CD4-positive, alpha-beta memory T cell (primary cell): ENCODE measurements around the gene ATG4B. TPM values are rescaled to one million over a fixed set of nuclear protein-coding genes. Genes with fewer than 3 reads are reported as not detected.

Source experiments
- CTCF ChIA-PET: fragments of 350-600 bp; sonication (Branson Sonifier 250); formaldehyde crosslinking; loops from one replicate; lab custom pipeline; 2021; ENCODE audit warnings: inconsistent platforms; ENCODE audit not compliant: partially characterized antibody; lab: Charles Lee
- POLR2A ChIA-PET: fragments of 350-600 bp; sonication (Branson Sonifier 250); formaldehyde crosslinking; loops from one replicate; lab custom pipeline; 2021; ENCODE audit not compliant: partially characterized antibody; lab: Charles Lee
- DNase-seq, 5 donors: peaks; one replicate each; pipeline versions ENCODE4 v3.0.0 to v3.0.0-alpha.2; 2020 to 2022; ENCODE audit warnings: mixed read lengths in 1 of 5
- H3K27ac ChIP-seq: one replicate; pipeline ENCODE4 v1.7.0; 2013; ENCODE audit warnings: low read depth, low read length
- H3K27me3 ChIP-seq: 2 replicates; pipeline ENCODE4 v1.7.0; 2013; ENCODE audit warnings: mild to moderate bottlenecking, low read length, moderate library complexity; ENCODE audit not compliant: insufficient read depth
- H3K36me3 ChIP-seq: 2 replicates; pipeline ENCODE4 v1.7.0; 2013; ENCODE audit warnings: mild to moderate bottlenecking, low read length, moderate library complexity; ENCODE audit not compliant: insufficient read depth
- H3K4me1 ChIP-seq: 2 replicates; pipeline ENCODE4 v1.7.0; 2013; ENCODE audit warnings: mild to moderate bottlenecking, low read length, moderate library complexity; ENCODE audit not compliant: insufficient read depth
- H3K4me3 ChIP-seq, 2 donors: one replicate each; pipeline ENCODE4 v1.7.0; 2013; ENCODE audit warnings: low read length in 2 of 2, mild to moderate bottlenecking in 1 of 2
- H3K9me3 ChIP-seq, 2 donors: one replicate each; pipeline ENCODE4 v1.7.0; 2013; ENCODE audit warnings: low read length in 2 of 2, control low read depth in 1 of 2; ENCODE audit not compliant: control insufficient read depth in 1 of 2
- H3K27ac Mint-ChIP-seq, 7 donors: one replicate each; pipeline ENCODE4 v1.8.0; 2020 to 2021; ENCODE audit warnings: mixed read lengths in 7 of 7, mild to moderate bottlenecking in 6 of 7, inconsistent platforms in 3 of 7, moderate library complexity in 3 of 7
- H3K27me3 Mint-ChIP-seq, 2 donors: one replicate each; pipeline ENCODE4 v1.8.0; 2020 to 2021; ENCODE audit warnings: mixed read lengths in 2 of 2
- H3K36me3 Mint-ChIP-seq, 2 donors: one replicate each; pipeline ENCODE4 v1.8.0; 2020 to 2021; ENCODE audit warnings: mixed read lengths in 2 of 2, inconsistent platforms in 1 of 2, mild to moderate bottlenecking in 1 of 2
- H3K4me1 Mint-ChIP-seq, 4 donors: one replicate each; pipeline ENCODE4 v1.8.0; 2020 to 2021; ENCODE audit warnings: mixed read lengths in 4 of 4, mild to moderate bottlenecking in 1 of 4
- H3K4me3 Mint-ChIP-seq, 8 donors: one replicate each; pipeline ENCODE4 v1.8.0; 2020 to 2021; ENCODE audit warnings: mixed read lengths in 8 of 8, mild to moderate bottlenecking in 7 of 8, moderate library complexity in 6 of 8, inconsistent platforms in 3 of 8
- H3K9me3 Mint-ChIP-seq, 8 donors: one replicate each; pipeline ENCODE4 v1.8.0; 2020 to 2021; ENCODE audit warnings: mixed read lengths in 8 of 8, mild to moderate bottlenecking in 5 of 8, inconsistent platforms in 3 of 8, moderate library complexity in 1 of 8
- intact Hi-C: fragments of 100-400 bp; cut with micrococcal nuclease; formaldehyde crosslinking; loops from one replicate; pipeline ENCODE4 v1.15.1; 2023
- polyA plus RNA-seq, 2 donors: library from polyadenylated mRNA; unstranded; fragments of 300-500 nt; fragmentation: Illumina TruSeq; gene quantifications; one replicate each; pipeline ENCODE4 v1.2.3, GENCODE V29; 2021
- total RNA-seq, 2 experiments: library from RNA; stranded (reverse); gene quantifications; one replicate each; pipeline ENCODE4 v1.2.3, GENCODE V29; 2021

ATG4B gene
- total and polyA plus RNA-seq, 4 experiments from 2014 or later: 49.2 to 96.9 (median 73.1) TPM

GRCh38 chr2:241640165-241640795 lies 2.8 kb downstream of the ATG4B start:
- Histone ChIP-seq H3K36me3 (no peaks in the 10 kb centered on the region), H3K4me3 (no peak overlapping the region), H3K9me3 (no peaks in the 10 kb centered on the region), H3K27me3 (no peaks in the 10 kb centered on the region), H3K4me1 (peaks cover 35% of the 10 kb centered on the region), H3K27ac (no peak overlapping the region)
- H3K4me1 Mint-ChIP-seq: peaks cover 37 to 69% (median 48%) of the 10 kb centered on the region in 4 donors
- H3K9me3 Mint-ChIP-seq: no peaks in the 10 kb centered on the region
- H3K27ac Mint-ChIP-seq: peak overlapping the region in 5 of 7 donors; percentile 18 to 70 (median 48)
- CTCF ChIA-PET: interaction anchor here (1.3 kb wide), 1 partner anchor 46 kb away, joined by 3 read pairs; the partner anchor contains the start of gene DTYMK
- peak overlapping the region in 4 of 8 donors; percentile 0 to 53 (median 29) for H3K4me3 Mint-ChIP-seq
- intact Hi-C loops: no loop called here
- no peak for DNase-seq
- POLR2A ChIA-PET: no interaction called here
- no peaks in the 10 kb centered on the region for H3K27me3 Mint-ChIP-seq
- H3K36me3 Mint-ChIP-seq: peaks cover 0 to 12% of the 10 kb centered on the region in 2 donors

- no peaks in the 10 kb centered on the region for H3K36me3 ChIP-seq
- Mint-ChIP-seq H3K27me3 (no peaks in the 10 kb centered on the region), H3K4me1 (peaks cover 33 to 64% (median 44%) of the 10 kb centered on the region in 4 donors), H3K27ac (peak overlapping the region in 4 of 7 donors; percentile 2 to 90 (median 44)), H3K4me3 (no peak overlapping the region), H3K36me3 (peaks cover 0 to 8% of the 10 kb centered on the region in 2 donors), H3K9me3 (no peaks in the 10 kb centered on the region)
- H3K4me1 ChIP-seq: peaks cover 26% of the 10 kb centered on the region
- ChIA-PET POLR2A (interaction anchor here (0.9 kb wide), 1 partner anchor 26 kb away, joined by 4 read pairs; no protein-coding TSS in a partner anchor), CTCF (interaction anchor here (1.1 to 1.3 kb wide), 3 partner anchors 17 to 54 kb away, joined by 3 to 4 read pairs (median 3); partner anchors contain the start of gene DTYMK)
- H3K27me3 ChIP-seq: no peaks in the 10 kb centered on the region
- H3K27ac ChIP-seq: no peak overlapping the region
- no peak for DNase-seq
- intact Hi-C loops: no loop called here
- H3K9me3 ChIP-seq: no peaks in the 10 kb centered on the region
- no peak overlapping the region for H3K4me3 ChIP-seq
These were observed 4.1 kb downstream of the ATG4B start for GRCh38 chr2:241641631-241642030.

- no peaks in the 10 kb centered on the region for H3K9me3 Mint-ChIP-seq
- no peak overlapping the region for H3K4me3 Mint-ChIP-seq
- POLR2A ChIA-PET: no interaction called here
- H3K36me3 ChIP-seq: no peaks in the 10 kb centered on the region
- intact Hi-C loops: no loop called here
- no peaks in the 10 kb centered on the region for H3K9me3 ChIP-seq
- H3K27me3 ChIP-seq: no peaks in the 10 kb centered on the region
- H3K36me3 Mint-ChIP-seq: peaks cover 0 to 2% of the 10 kb centered on the region in 2 donors
- H3K4me1 Mint-ChIP-seq: peaks cover 20 to 58% (median 29%) of the 10 kb centered on the region in 4 donors
- H3K27me3 Mint-ChIP-seq: no peaks in the 10 kb centered on the region
- H3K4me1 ChIP-seq: peaks cover 4% of the 10 kb centered on the region
- no peak for DNase-seq
- CTCF ChIA-PET: interaction anchor here (1.0 kb wide), 1 partner anchor 20 kb away, joined by 3 read pairs; no protein-coding TSS in a partner anchor
- H3K27ac Mint-ChIP-seq: no peak overlapping the region
- no peak overlapping the region for H3K4me3 ChIP-seq
- H3K27ac ChIP-seq: no peak overlapping the region
These were observed 7.8 kb downstream of the ATG4B start for GRCh38 chr2:241645056-241645914.

GRCh38 chr2:241645915-241646645 lies 8.6 kb downstream of the ATG4B start:
- CTCF ChIA-PET: interaction anchor here (1.1 to 1.3 kb wide), 2 partner anchors 12 to 15 kb away, joined by 3 to 5 read pairs; no protein-coding TSS in a partner anchor
- H3K9me3 ChIP-seq: no peaks in the 10 kb centered on the region
- no peak overlapping the region for H3K4me3 ChIP-seq
- H3K27me3 Mint-ChIP-seq: no peaks in the 10 kb centered on the region
- H3K36me3 Mint-ChIP-seq: peaks cover 3% of the 10 kb centered on the region in 2 donors
- peaks cover 4% of the 10 kb centered on the region for H3K36me3 ChIP-seq
- POLR2A ChIA-PET: no interaction called here
- no peak overlapping the region for H3K4me3 Mint-ChIP-seq
- H3K4me1 ChIP-seq: no peaks in the 10 kb centered on the region
- intact Hi-C loops: no loop called here
- peaks cover 13 to 50% (median 21%) of the 10 kb centered on the region in 4 donors for H3K4me1 Mint-ChIP-seq
- no peaks in the 10 kb centered on the region for H3K9me3 Mint-ChIP-seq
- H3K27ac Mint-ChIP-seq: no peak overlapping the region
- H3K27me3 ChIP-seq: no peaks in the 10 kb centered on the region
- no peak for DNase-seq
- no peak overlapping the region for H3K27ac ChIP-seq

- H3K9me3 Mint-ChIP-seq: no peaks in the 10 kb centered on the region
- Histone ChIP-seq H3K36me3 (peaks cover 25% of the 10 kb centered on the region), H3K4me3 (no peak overlapping the region), H3K9me3 (no peaks in the 10 kb centered on the region), H3K27ac (no peak overlapping the region), H3K27me3 (no peaks in the 10 kb centered on the region), H3K4me1 (no peaks in the 10 kb centered on the region)
- no peak for DNase-seq
- peaks cover 8 to 34% (median 11%) of the 10 kb centered on the region in 4 donors for H3K4me1 Mint-ChIP-seq
- no peaks in the 10 kb centered on the region for H3K27me3 Mint-ChIP-seq
- CTCF ChIA-PET: interaction anchor here (0.6 to 0.8 kb wide), 2 partner anchors 10 to 452 kb away, joined by 3 to 4 read pairs; no protein-coding TSS in a partner anchor
- POLR2A ChIA-PET: interaction anchor here (0.9 kb wide), 1 partner anchor 10 kb away, joined by 4 read pairs; the partner anchor contains the start of gene ATG4B
- intact Hi-C loops: no loop called here
- peak overlapping the region in 2 of 7 donors; percentile 47 to 53 for H3K27ac Mint-ChIP-seq
- peaks cover 11 to 23% of the 10 kb centered on the region in 2 donors for H3K36me3 Mint-ChIP-seq
- no peak overlapping the region for H3K4me3 Mint-ChIP-seq
These were observed 11.0 kb downstream of the ATG4B start for GRCh38 chr2:241648453-241648852.

DNA sequence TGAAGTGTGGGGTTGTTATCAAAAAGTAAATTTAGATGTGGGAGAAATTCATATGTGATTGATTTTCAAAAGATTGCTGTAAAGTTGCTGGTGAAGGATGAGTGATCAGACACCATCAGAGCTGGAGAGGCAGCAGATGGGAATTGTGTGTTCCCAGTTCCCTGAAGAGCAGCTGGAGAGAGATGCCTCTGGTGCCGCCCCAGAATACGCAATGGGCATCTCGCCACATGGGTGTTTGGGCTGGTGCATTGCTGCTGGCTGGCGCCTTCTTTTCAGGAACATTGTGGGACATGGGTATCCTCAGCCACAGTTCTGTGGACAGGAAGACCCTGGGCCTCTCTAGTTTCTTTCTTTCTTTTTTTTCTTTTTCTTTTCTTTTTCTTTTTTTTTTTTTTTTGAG lies 11.9 kb downstream of the ATG4B start:
- Mint-ChIP-seq H3K4me1 (peaks cover 7 to 27% (median 10%) of the 10 kb centered on the region in 4 donors), H3K27ac (no peak overlapping the region), H3K4me3 (no peak overlapping the region), H3K9me3 (no peaks in the 10 kb centered on the region), H3K36me3 (peaks cover 11 to 27% of the 10 kb centered on the region in 2 donors), H3K27me3 (no peaks in the 10 kb centered on the region)
- Histone ChIP-seq H3K27me3 (no peaks in the 10 kb centered on the region), H3K36me3 (peaks cover 28% of the 10 kb centered on the region), H3K4me1 (no peaks in the 10 kb centered on the region), H3K27ac (no peak overlapping the region), H3K9me3 (no peaks in the 10 kb centered on the region), H3K4me3 (no peak overlapping the region)
- intact Hi-C loops: no loop called here
- CTCF ChIA-PET: no interaction called here
- POLR2A ChIA-PET: interaction anchor here (0.7 to 0.9 kb wide), 2 partner anchors 11 to 1093 kb away, joined by 4 read pairs; partner anchors contain the start of gene ATG4B
- DNase-seq: no peak
